GM18858 (cell line): Measurements from ENCODE around the gene CEP164.

Experiments
- ATAC-seq: cut with Tn5 transposase; IDR thresholded peaks from one replicate; pipeline ENCODE4 v1.9.1; 2021; ENCODE audit not compliant: unreplicated experiment

Gene CEP164

GRCh38 chr11:117458275-117459122 is 130.8 kb downstream of the CEP164 start:
- ATAC-seq: no peak

- no peak for ATAC-seq
Measured at GRCh38 chr11:117459123-117459978, 131.7 kb downstream of the CEP164 start.

- no peak for ATAC-seq
Measured at GRCh38 chr11:117459979-117460300, 132.3 kb downstream of the CEP164 start.

DNA sequence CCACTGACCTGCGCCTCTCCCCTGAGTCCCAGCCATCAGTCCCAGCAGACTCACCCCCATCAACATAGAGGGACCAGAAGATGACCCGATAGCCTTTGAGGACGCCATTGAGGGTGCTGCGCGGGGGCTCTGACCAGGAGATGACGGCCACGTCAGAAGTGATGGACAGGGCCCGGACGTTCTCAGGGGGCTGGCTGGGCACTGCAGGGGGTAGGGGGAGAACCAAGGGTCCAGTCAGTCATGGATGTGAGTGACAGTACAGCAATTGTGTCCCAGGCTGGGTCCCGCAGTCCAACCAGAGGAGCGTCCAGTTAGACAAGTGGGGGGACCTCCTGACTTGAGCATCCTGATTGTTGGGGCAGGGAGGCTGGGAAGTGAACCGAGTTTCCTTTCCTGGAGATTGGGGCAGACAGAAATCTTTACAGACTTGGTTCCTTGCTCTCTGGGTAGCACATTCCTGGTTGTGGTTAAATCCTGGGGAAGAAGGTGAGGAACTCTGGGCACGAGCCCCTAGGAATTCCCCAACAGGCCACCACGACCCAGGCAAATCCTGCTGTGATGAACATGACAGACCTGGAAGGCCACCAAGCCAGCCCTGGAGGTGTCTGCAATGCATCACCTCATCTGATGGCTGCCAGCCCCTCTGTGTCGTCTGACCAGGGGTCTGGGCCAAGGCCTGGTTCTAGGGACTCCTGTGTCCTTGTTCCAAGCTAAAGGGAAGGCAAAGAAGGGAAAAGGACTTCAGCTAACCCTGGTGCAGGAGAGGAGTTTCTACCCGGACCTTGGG is 133.9 kb downstream of the CEP164 start:
- no peak for ATAC-seq

DNA sequence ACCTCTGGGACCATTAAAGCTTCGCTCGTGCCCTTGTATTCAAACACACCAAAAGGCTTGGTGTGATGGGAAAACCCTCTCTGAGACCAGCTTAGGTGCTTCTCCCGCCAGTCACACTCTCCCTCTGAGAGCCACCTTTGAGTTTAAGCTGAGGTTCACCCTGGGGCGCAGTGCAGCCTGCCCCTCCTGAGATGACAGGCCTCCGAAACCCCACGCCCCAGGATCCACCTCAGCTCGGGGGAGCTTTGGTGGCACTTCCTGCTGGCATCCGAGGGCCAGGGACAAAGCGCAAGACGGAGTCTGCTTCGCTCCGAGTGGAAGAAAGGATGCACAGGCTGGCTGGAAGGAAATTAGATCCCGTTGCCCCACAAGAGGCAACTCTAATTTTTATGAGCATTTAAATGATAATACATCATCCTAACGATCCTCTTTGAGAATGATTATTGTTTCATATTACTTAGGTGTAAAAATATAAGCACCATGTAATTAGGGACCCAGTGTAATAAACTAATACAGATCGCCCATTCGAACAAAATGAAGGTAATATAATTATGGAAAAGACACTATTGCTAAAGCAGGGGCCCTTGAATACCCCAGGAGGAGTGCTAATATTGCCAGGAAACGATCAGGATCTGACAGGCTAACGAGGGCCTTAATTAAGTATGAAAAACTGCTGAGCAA is 134.7 kb downstream of the CEP164 start:
- no peak for ATAC-seq

- ATAC-seq: no peak
Measured at GRCh38 chr11:117462864-117463247, 135.2 kb downstream of the CEP164 start.
